HG02642 (cell line): ENCODE measurements around the gene CPE.
"Not testable (repeated sequence)": the region's sequence is repeated elsewhere in the genome, so short reads cannot be mapped to it uniquely, and the experiment has no call there.

Experiments used
- ATAC-seq: cut with Tn5 transposase; IDR thresholded peaks from one replicate; pipeline ENCODE4 v1.9.1; 2021; ENCODE audit warnings: mild to moderate bottlenecking; ENCODE audit not compliant: unreplicated experiment, poor library complexity

The CPE gene

DNA sequence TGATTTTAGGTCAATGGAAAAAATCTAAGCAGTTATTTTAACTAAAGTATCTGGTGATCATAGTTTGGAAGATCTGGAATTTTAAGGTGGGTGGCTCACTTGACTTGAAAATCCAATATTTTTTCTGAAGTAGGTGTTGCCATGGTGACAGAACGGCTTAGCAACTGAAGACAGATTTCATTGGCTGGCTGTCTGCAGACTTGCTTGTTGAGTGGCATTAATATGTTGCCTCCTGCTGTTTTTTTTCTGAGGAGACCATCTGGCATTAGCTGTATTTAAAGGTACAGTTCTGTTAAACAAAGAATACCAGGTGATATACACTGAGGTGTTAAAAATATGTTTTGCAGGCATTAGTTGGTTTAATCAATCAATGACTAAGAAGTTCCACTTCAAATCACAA is 19.8 kb downstream of the CPE start:
- ATAC-seq: no peak

DNA sequence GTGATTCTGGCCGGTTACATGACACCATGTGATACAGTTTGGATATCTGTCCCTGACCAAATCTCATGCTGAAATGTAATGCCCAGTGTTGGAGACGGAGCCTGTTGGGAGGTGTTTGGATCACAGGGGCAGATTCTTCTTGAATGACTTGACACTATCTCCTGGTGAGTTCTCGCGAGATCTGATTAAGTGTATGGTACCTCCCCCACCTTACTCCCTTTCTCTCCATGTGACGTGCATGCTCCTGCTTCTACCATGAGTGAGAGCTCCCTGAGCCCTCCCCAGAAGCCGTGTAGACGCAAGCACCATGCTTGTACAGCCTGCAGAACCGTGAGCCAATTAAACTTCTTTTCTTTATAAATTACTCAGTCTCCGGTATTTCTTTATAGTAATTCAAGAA is 23.6 kb downstream of the CPE start:
- ATAC-seq: no peak

DNA sequence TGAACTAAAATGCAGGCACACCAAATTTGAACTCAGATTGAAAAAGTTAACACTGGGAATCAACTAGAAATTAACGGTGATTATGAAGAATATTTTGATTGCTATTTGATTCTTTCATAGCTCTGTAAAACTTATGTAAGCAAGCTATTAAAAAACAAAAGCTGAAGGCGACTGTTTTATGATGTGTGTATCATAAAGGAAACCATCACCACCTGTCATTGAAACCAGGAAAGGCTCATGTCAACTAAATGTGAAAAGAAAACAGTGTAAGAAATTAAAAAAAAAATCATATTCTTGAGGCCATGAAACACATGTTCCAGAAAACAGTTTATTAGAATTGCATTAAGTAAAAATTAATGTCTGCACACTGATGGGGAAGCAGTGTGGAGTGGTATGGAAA is 24.2 kb downstream of the CPE start:
- no peak for ATAC-seq

DNA sequence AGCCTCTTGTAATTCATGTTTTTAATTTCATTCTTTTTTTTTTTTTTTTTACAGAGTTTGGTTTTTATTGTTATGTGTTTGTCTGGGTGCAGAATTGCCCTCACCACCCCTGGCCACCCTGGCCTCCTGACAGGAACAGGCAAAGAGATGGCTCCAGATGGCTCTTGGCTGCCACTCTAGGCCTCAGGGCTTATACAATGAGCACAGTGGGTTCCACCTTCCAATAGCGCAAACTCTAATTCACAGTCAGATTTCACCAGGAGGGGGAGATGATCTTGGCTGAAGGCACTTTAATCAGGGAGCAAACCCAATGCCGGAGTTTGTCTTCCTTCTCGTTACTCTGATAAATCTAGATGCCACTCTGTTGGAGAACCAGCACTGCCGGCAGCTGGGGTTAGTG is 24.8 kb downstream of the CPE start:
- no peak for ATAC-seq

DNA sequence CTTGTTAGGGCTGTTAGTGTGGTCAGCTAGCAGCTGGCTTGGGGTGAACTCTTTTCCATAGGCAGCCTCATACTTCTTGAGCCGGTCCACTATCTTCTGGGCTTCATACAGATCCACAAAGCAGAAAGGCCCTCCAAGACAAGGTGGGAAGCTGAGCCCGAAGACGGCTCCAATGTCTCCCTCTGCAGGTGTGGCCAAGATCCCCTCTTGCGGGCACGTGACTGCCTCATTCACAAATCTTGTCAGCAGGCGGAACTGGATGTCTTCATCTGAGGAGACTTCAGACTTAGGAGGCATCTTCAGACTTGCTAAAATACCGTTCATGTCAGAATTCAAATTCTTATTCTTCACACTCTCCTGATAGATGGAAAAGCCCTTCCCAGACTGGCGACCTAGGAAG is 25.3 kb downstream of the CPE start:
- no peak for ATAC-seq

DNA sequence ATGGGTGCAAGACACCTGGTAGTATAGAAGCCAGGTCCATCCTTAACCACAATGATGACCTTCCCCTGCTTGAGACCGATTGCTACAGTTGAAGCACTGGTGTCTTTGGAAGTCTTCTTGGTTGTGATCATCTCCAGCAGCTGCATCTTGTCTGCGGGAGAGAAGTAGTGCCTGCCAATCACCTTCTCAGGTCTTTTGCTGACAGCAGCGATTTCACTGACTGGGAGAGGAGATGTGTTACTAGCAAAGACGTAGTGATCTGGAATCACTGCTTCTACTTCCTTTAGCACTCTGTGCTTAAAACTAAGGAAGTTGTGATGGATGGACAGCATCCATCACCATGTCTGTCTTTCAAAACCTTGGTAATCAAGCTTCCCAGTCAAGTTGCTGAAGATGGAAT is 25.9 kb downstream of the CPE start:
- ATAC-seq: no peak

DNA sequence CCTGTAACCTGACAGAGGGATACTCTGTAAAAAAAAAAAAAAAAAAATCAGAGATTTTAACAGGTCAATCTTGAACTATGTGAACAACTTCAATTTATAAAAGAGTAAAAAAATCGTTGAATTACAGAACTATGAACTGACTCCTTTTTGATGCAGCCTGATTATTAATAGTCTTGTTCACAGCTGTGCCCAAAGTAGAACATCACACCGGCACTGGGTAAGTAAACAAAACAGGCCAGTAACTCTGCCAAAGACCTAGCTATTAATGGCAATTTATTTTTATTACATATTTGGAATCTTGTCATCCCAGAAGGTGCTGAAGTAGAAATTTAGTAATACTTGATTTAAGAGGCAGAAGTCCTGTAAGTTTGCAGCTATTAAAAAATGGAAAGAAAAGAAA is 31.4 kb downstream of the CPE start:
- no peak for ATAC-seq

DNA sequence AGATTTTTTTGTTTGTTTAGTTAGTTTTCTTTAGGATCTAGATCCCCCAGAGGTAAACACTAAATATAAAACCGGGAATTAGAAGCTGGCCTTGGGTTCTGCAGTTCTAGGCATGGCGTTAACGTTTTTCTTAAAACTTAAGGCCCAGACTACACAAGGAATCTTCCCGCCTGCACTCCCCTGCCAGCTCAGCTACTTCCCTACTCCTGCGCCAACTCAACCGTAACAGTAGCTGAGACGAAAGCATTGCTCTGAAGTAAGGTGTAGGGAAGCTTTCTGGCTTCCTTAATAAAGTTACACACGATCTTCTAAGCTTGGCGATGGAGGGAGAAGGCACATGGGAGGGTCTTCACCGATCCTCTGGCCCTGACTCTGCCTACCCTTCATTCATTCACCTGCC is 37.1 kb downstream of the CPE start:
- no peak for ATAC-seq

DNA sequence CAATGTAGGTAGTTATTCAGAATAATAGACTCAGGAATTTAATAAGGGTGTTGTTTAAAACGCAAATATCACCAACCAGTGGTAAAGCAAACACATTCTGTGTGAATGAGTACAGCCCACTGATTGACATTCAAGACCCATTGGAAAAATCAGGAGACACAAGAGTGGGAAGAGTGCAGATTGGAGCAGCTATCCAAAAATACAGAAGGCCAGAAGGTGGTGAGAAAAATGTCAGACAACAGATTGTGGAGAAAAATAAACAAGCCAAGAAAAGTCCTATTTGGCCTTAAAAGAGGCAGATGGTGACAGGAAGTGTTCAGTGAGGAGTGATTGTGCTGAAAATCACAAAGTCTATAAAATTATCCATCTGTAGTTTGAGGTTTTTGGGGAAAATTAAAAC is 39.3 kb downstream of the CPE start:
- no peak for ATAC-seq

DNA sequence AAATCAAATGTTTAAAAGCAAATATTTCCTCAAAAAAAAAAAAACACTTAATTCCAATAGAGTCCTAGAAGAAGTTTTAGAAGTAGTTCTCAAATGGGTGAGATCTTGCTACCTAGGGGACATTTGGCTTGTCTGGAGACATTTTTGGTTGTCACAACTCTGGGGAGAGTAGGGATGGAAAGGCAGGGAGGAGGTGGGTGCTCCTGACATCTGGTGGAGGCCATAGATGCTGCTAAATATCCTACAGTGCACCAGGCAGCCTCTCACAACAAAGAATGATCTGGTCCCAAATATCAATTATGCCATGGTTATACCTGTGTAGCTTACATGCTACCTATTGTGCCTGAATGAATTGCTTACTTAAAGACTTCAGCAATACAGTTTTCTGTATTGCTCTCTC is 46.8 kb downstream of the CPE start:
- no peak for ATAC-seq

DNA sequence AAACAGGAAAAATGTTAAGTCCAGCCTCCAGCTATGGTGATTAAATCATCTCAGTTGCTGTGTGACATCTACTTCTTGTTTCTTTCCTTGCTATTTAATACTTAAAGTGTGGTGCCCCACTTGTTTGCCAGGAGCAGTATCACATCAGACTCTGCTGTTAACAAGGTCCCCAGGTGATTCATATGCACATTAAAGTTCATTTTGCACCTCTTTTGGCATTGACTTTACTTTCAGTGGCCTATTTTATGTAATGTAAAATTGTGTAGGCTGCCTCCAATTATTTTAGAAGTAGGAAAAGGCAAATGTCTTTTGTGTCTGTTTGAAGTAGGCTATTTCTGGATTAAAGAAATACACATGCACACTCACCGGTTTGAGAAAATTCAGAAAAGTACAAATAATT is 47.5 kb downstream of the CPE start:
- no peak for ATAC-seq

DNA sequence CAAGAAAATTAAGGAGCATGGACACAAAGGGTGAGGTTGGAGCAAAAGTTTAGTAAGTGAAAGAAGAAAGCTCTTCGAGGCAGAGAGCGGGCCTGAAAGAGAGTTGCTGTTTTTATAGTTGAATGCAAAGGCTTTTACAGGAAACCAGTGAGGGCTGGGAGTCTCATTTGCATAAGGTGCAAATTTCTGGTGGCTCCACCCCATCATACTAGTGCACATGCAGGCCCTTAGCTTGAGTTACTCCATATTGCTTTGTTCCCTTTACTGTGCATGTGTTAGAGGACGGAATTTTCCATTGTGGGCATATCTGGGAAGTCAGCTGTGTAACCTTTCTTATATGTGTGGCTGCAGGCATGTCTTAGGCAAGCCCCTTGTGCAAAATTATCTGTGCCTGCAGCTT is 48.0 kb downstream of the CPE start:
- ATAC-seq: no peak

DNA sequence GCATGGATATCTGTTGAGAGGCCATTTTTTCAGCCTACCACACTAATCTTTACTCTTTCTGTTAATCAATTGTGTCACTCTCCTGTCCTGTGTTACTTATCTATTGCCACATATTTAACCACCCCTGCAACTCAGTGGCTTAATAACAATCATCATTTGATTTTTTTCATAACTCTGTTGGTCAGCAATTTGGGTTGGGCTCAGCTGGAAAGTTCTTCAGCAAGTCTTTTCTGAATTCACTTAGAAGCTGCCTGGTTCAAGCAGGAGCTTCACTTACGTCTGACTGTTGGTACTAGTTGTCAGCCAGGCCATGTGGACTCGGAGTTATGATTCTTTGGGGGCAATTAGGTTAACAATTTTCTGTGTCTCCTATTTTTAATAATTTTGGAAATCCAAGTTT is 50.1 kb downstream of the CPE start:
- ATAC-seq: no peak

DNA sequence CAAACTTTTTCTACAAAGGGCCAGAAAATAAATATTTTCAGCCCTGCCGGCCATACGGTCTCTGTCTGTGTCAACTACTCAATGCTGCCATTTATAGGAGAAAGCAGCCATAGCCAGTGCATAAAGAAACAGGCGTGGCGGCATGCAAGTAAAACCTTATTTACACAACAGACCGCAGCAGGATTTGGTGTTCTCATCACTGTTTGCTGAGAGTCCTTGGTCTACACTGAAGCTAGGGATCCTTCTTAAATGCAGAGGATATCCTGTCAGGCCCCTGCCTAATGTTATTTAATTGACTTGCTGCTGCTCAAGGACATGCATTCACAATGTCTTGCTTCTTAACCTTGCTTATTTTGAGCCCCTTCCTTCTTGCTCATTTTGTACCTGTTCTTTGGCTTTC is 54.7 kb downstream of the CPE start:
- ATAC-seq: no peak

DNA sequence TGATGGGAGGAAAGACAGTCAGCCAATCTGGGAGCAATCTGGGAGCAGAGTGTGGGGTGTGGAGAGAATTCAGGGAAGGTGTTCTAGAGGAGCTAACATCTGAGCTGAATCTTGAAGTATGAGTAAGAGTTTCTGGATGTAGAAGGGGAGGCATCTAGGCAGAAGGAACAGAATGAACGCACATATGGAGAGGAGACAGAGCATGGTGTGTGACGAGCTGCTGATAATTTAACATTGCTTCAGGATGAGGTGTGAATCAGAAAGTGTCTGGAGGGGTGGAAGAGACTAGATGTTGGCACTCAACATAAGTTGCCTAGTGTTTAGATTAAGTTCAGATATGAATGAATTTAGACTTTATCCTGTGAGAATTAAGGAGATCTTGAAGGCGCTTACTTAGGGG is 58.9 kb downstream of the CPE start:
- no peak for ATAC-seq

DNA sequence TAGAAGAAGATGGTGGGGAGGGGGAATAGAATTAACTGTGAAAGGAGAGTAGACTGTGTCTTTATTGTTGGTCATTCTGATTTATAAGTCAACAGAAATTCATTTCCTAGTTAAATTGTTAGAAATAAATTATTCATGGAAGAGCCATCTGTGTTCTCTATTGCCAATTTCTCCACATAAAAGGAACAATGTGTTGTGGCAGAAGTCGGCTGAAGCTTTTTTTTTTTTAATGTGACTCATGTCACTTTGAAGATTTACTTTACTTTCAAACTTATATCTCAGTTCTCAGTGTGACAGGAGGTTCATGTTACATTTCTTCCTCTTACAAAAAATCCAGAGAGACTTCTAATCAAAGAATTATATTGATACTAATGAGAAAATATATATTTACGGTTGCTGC is 60.5 kb downstream of the CPE start:
- ATAC-seq: no peak

DNA sequence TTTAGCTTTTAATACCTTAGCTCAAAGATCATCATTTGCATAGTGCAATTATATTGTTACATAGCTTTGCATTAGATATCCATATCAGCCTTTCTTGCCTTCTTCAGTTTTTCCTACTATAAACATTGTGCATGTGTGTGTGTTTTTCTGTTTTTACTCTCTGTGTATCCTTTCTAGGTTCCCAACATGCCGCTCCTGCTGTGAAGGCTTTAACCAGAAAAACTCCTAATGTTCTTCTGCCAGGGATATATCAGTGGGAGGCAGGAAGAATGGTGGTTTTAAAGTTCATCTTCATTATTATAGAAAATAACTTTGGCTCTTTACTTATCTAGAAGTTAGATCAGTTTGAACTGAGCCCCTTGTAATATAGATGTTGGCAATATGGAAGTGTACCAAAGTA is 61.2 kb downstream of the CPE start:
- no peak for ATAC-seq

DNA sequence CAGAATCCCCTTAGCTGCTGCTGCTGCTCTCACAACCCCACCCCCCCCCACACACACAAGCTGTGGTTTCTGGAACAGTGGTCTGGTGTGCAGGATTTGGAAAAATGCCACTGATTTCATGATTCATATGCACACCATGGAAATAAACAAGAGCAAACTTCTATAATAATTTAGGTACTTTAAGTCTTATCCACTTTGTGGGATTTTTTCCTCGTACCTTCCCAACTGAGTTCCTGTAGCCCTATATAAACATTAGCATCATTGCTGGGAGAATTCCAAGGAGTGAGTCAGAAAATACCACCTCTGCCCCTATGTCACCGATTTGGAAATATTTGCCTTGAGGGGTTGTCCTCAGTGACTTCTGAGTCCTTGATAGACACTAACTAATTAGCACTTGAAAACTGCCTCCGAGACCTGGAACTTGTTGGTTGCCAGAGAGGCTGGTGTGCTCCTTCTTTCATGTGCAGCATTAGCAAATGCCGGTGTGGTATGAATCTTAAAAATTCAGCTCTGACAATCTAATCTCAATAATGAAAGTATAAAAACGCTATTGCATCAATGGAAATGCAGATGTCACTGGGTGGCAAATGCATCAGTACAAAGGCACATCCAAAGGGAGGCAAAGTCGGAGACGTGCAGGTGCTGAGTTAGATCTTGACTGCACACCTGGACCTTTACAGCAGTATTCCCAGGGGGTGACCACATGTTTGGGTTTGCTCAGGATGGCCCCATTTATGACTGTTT is 61.8 kb downstream of the CPE start:
- no peak for ATAC-seq

DNA sequence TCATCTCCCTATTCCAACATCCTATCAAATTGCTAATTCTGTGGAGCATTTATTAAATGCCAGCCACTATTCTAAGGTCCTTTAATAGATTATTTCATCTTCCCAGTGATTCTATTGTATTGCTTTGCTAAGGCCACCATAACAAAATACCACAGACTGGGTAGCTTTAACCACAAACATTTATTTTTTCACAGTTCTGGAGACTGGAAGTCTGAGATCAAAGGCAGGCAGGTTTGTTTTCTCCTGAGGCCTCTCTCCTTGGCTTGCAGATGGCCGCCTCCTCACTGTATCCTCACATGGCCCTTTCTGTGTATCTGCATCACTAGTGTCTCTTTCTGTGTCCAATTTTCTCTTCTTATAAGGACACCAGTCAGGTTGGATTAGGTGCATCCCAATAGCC is 64.5 kb downstream of the CPE start:
- ATAC-seq: no peak

DNA sequence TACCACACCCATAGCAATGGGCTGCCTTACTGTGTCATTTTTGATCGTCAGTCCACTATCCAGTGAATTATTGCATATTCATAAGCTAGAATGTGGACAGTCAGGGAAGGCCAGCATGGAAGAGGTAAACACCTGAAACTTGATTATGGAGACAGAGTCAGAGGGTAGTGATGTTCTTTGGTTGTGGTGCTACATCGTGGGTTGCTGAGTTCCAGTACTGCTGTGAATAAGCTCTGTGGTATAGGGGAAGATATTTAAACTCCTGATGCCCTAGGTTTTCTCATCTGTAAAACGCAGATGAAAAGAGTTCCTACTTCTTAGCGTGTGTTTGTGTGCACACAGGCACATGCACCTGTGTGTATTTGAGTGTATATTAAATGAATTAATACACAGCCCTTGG is 69.9 kb downstream of the CPE start:
- no peak for ATAC-seq

DNA sequence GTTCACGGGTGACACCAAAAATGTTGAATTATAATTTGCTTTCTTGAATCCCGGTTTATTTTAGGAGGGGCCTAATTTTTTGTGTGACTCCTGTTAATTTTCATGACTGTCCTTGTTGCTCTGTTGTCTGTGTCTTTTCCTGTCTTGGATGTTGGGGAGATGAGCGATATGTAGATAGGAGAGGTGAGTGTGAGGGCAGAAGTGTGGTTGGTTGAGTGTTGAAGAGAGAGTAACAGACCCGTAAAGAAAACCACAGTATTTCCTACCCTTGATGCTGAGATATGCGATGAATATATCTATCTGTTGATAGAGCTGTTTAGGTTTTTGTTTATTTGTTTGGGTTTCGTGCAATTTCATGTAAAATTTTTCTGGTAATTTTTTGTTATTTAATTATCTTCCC is 70.5 kb downstream of the CPE start:
- ATAC-seq: no peak

DNA sequence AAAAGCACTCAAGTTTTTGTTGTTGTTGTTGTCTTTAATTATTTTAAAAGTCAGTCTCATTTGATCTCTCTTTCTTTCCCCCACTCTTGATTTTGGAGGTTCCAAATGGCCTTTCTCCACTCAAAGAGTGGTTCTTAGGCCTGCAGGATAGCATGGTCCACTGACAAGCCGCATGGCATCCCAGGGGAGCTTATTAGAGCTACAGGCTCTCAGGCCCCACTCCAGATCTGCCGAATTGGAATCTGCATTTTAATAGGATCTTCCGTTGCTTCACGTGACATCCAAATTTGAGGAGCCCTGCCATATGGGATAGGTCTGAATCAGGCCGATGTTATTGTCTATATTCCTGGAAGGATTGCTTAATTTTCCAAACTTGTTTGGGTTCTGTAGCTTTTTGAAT is 72.1 kb downstream of the CPE start:
- no peak for ATAC-seq

DNA sequence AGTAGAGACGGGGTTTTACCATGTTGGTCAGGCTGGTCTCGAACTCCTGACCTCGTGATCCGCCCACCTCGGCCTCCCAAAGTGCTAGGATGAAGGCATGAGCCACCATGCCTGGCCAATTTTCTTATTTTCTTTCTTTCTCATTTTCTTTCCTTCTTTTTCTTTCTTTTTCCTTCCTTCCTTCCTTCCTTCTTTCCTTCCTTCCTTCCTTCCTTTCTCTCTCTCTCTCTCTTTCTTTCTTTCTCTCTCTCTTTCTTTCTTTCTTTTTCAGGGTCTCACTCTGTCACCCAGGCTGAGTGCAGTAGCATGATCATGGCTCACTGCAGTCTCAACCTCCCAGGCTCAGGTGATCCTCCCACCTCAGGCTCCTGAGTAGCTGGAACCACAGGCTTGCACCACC is 74.3 kb downstream of the CPE start:
- not testable (repeated sequence) for ATAC-seq
